Cerebellar cortex (tissue), 1 donor: ENCODE measurements around the gene FAM83E.

Experiments
- DNase-seq: peaks from one replicate; pipeline ENCODE4 v3.0.0-alpha.2; 2015; ENCODE audit warnings: low spot score

Gene FAM83E

DNA sequence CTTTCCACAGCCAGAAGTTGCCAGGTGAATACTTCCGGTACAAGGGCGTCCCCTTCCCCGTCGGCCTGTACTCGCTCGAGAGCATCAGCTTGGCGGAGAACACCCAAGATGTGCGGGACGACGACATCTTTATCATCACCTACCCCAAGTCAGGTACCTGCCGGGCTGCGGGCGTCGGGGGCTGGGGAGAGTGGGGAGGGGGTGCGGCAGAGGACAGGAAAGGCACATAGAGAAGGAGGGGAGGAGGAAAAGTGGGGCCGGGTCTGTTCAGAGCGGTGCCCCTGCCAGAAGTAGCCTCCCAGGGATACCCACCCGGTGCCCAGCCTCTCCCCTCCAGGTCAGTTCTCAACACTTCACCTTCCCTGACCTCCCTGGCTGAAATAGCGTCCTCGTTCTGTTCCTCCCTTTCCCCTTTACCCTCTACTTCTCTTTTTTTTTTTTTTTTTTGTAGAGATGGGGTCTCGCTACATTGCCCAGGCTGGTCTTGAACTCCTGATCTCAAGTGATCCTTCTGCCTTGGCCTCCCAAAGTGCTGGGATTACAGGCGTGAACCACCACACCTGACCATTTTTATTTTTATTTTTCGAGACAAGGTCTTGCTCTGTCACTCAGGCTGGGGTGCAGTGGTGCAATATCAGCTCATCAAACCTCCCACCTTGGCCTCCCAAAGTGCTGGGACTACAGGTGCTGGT, 38.8 kb downstream of the FAM83E start:
- no peak for DNase-seq

DNA sequence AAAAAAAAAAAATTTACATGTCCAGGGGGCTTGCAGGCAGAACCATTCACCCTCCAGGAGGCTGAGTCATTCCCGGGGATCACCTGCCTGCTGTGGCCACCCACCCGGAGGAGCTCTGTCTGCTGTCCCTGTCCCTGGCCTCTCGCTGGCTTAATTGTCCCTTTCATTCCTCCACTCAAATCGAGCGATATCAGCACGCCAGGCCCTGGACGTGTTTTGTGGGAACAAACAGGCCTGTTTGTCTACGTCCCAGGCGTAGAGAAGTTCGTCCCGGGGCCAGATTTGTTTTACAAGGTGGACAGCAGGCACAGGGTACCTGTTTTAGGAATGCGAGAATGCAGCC, 41.7 kb downstream of the FAM83E start:
- no peak for DNase-seq

DNA sequence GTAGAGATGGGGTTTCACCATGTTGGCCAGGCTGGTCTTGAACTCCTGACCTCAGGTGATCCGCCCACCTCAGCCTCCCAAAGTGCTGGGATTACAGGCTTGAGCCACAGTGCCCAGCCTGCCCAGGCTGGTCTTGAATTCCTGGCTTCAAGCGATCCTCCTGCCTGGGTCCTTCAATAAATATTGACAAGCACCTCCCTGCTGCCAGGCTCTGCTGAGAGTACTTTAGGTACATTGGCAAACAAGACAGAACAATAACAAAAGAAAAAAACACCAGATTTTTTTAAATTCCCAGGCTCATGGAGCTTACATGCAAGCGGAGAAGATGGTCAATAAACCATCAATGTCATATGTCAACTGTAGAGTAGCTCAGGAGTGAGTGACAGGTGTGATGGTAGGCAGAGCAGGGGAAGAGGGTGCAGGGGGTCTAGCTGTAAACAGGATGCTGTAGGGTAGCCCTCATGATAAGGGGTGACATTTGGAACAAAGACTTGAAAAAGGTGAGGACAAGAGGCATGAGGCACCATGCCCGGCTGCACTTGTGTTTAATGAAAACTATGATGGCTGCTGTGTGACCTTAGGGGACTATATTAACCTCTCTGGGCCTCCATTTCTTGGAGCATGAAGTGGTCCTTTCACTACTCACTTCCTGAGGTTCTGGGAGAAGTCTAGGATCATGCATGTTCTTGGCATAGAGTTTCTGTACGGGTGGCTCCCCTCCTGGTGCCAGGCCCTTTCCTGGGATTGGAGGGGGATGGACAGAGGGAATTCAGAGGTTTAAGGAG, 43.3 kb downstream of the FAM83E start:
- DNase-seq: no peak

DNA sequence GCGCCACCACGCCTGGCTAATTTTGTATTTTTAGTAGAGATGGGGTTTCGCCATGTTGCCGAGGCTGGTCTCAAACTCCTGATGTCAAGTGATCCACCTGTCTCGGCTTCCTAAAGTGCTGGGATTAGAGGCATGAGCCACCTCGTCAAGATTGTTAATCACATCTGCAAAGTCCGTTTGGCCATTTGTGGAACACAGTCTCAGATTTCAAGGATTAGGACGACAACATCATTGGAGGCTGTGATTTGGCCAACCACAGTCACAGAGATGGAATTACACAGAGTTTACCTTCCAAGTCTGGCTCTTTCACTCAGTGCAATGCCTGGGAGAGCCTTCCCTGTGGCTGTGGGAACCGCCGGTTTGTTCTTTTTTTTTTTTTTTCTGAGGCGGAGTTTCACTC, 45.1 kb downstream of the FAM83E start:
- DNase-seq: peak; percentile 74

DNA sequence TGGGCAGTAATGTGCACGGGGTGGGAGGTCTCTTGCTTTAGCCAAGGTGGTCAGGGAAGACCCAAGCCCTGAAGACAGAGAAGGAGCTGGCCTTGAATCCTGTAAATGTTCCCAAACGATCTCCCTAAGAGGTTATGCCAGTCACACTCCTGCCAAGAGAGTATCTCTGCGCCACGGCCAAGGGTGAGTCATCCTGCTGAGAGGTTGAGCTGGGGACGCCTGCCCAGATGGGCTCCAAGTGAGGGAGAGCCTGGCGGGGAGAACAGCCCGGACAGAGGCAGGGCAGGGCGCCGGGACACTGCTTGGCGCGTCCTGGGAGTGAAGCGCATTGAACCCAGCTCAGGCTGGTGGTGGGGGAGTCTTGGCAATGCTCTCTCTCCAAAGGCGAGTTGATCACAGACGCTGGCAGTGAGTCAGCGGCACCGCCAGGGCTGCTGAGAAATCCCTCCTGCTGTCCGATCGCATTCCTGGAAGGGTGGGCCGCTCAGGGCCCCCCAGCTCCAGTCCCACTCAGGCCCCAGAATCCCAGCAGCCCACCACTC, 46.5 kb downstream of the FAM83E start:
- DNase-seq: peak; percentile 68

DNA sequence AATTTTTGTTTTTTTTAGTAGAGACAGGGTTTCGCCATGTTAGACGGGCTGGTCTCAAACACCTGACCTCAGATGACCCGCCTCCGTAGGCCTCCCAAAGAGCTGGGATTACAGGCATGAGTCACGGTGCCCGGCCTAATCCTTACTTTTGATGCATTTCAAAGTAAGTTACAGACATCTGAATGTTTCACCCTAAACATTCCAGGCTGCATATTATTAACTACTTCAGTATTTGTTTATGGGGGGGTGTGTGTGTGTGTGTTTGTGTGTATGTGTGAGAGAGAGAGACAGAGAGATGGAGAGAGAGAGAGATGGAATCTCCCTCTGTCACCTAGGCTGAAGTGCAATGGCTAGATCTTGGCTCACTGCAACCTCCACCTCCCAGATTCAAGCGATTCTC, 49.8 kb downstream of the FAM83E start:
- no peak for DNase-seq
